ENCODE data around the gene IP6K2.

The IP6K2 gene

DNA sequence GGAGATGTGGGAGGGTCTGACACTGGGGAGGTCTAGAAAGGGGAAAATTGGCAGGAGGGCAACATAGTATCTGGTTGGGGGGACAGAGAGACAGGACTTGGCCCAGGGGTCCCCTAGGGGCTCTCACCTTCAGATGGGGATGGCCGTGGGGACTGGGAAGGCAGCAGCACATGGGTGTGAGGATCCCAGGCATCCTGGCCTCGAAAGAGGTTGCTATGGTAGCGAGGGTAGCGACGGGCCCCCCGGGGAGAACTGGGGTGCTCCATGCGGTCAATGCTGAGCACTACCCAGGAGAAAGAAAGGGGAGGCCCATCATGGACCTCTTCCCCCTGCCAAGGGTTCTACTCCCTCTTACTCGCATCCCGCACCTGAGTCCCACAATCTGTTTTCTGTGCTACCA, 69.3 kb downstream of the IP6K2 start:
- Histone ChIP-seq H3K4me3 (ENCODE audit: low read depth, low read length) (no peak overlapping the region), H3K9me3 (ENCODE audit: control insufficient read depth, low read length) (no peaks in the 10 kb centered on the region), H3K27ac (no peak overlapping the region), H3K36me3 (ENCODE audit: control insufficient read depth, insufficient read depth, low read length) (no peaks in the 10 kb centered on the region), H3K79me2 (peaks cover 2% of the 10 kb centered on the region), H3K4me1 (no peaks in the 10 kb centered on the region), H3K9ac (no peak overlapping the region), H3K27me3 (ENCODE audit: control insufficient read depth, insufficient read depth, low read length) (no peaks in the 10 kb centered on the region), H2AFZ (no peak overlapping the region), H3K4me2 (ENCODE audit: low read length) (no peak overlapping the region)
- TF ChIP-seq, protein P1, sequence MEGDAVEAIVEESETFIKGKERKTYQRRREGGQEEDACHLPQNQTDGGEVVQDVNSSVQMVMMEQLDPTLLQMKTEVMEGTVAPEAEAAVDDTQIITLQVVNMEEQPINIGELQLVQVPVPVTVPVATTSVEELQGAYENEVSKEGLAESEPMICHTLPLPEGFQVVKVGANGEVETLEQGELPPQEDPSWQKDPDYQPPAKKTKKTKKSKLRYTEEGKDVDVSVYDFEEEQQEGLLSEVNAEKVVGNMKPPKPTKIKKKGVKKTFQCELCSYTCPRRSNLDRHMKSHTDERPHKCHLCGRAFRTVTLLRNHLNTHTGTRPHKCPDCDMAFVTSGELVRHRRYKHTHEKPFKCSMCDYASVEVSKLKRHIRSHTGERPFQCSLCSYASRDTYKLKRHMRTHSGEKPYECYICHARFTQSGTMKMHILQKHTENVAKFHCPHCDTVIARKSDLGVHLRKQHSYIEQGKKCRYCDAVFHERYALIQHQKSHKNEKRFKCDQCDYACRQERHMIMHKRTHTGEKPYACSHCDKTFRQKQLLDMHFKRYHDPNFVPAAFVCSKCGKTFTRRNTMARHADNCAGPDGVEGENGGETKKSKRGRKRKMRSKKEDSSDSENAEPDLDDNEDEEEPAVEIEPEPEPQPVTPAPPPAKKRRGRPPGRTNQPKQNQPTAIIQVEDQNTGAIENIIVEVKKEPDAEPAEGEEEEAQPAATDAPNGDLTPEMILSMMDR (IDR thresholded peaks at IDR 0.05) = no peak

- Histone ChIP-seq H3K4me1 (no peaks in the 10 kb centered on the region), H3K27ac (no peak overlapping the region), H3K79me2 (peaks cover 2% of the 10 kb centered on the region), H3K27me3 (ENCODE audit: control insufficient read depth, insufficient read depth, low read length) (no peaks in the 10 kb centered on the region), H2AFZ (no peak overlapping the region), H3K4me2 (ENCODE audit: low read length) (no peak overlapping the region), H3K36me3 (ENCODE audit: control insufficient read depth, insufficient read depth, low read length) (no peaks in the 10 kb centered on the region), H3K9me3 (ENCODE audit: control insufficient read depth, low read length) (no peaks in the 10 kb centered on the region), H3K4me3 (ENCODE audit: low read depth, low read length) (no peak overlapping the region), H3K9ac (no peak overlapping the region)
- TF ChIP-seq, protein P1 (IDR thresholded peaks at IDR 0.05) = no peak
Measured at GRCh38 chr3:48644898-48645760, 71.9 kb downstream of the IP6K2 start.

- no peak overlapping the region for H3K4me2 ChIP-seq (ENCODE audit: low read length)
- no peaks in the 10 kb centered on the region for H3K4me1 ChIP-seq
- H3K79me2 ChIP-seq = peaks cover 4% of the 10 kb centered on the region
- no peak overlapping the region for H3K9ac ChIP-seq
- H3K4me3 ChIP-seq (ENCODE audit: low read depth, low read length) = no peak overlapping the region
- TF ChIP-seq, protein P1 (IDR thresholded peaks at IDR 0.05) = no peak
- H3K27ac ChIP-seq = no peak overlapping the region
- H3K9me3 ChIP-seq (ENCODE audit: control insufficient read depth, low read length) = no peaks in the 10 kb centered on the region
- H2AFZ ChIP-seq = no peak overlapping the region
- H3K36me3 ChIP-seq (ENCODE audit: control insufficient read depth, insufficient read depth, low read length) = no peaks in the 10 kb centered on the region
- no peaks in the 10 kb centered on the region for H3K27me3 ChIP-seq (ENCODE audit: control insufficient read depth, insufficient read depth, low read length)
Measured at GRCh38 chr3:48642605-48643004, 74.4 kb downstream of the IP6K2 start.

GRCh38 chr3:48641396-48641795, 75.6 kb downstream of the IP6K2 start:
- Histone ChIP-seq H3K27ac (no peak overlapping the region), H3K9ac (no peak overlapping the region), H3K4me3 (ENCODE audit: low read depth, low read length) (no peak overlapping the region), H3K27me3 (ENCODE audit: control insufficient read depth, insufficient read depth, low read length) (no peaks in the 10 kb centered on the region), H3K36me3 (ENCODE audit: control insufficient read depth, insufficient read depth, low read length) (no peaks in the 10 kb centered on the region), H3K4me1 (no peaks in the 10 kb centered on the region), H2AFZ (no peak overlapping the region), H3K9me3 (ENCODE audit: control insufficient read depth, low read length) (no peaks in the 10 kb centered on the region), H3K4me2 (ENCODE audit: low read length) (no peak overlapping the region), H3K79me2 (peaks cover 4% of the 10 kb centered on the region)
- TF ChIP-seq, protein P1 (IDR thresholded peaks at IDR 0.05) = no peak

All from parathyroid adenoma (tissue), 2 donors.